GM12864 (cell line): ENCODE data around the gene CCDC192.

ENCODE experiments used
- DNase-seq: peaks from one replicate; pipeline ENCODE4 v3.0.0-alpha.2; 2011; ENCODE audit warnings: low read depth
- H3K4me3 ChIP-seq: 2 replicates; pipeline ENCODE4 v1.5.1; 2011; ENCODE audit warnings: mild to moderate bottlenecking, low read depth, low read length, control low read depth
- CTCF ChIP-seq: IDR thresholded peaks from 2 replicates; pipeline ENCODE4 v1.5.1; 2011; ENCODE audit warnings: low read depth, mild to moderate bottlenecking, moderate library complexity, low read length, control low read depth, inconsistent platforms; ENCODE audit errors: missing control alignments

Gene CCDC192

GRCh38 chr5:127830829-127831598 is 127.8 kb downstream of the CCDC192 start:
- DNase-seq, result no peak
- no peak for TF ChIP-seq CTCF
- H3K4me3 ChIP-seq, result no peak overlapping the region

DNA sequence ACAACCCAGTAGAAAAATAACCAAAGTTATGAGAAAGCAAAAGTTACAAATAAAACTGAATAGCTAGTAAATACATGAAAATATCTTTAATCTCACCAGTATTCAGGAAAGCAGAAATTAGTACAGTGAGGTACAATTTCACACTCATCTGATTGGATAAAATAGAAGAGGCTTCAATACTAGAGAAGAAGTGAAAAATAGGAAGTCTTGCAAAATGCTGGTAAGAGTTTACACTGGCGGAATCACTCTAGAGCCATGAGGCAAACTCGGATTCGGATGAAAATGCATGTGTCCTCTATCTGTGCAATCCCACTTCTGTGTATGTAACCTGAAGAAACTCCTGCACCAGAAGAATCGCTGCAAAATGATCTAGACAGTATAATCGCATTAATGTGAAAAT is 128.9 kb downstream of the CCDC192 start:
- H3K4me3 ChIP-seq, result no peak overlapping the region
- no peak for DNase-seq
- TF ChIP-seq CTCF, result no peak

DNA sequence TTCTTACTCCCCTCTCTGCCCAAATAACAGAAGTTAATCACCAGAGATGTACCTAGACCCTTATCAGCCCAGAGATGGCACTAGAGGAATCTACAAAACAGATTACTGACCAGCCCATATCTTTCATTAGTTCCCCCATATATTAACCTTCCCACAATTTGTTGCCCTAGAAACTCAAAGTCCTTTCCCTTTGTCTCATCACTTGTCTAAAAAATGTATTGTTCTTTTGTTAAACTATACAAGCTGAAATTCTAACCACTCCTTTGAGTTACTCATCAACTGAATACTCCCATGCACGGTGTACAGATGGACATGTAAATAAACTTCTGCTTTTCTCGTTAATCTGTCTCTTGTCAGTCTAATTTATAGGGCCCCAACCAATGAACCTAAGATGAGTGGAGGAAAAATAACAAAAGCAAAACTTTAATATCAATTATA is 130.9 kb downstream of the CCDC192 start:
- no peak for DNase-seq
- H3K4me3 ChIP-seq, result no peak overlapping the region
- TF ChIP-seq CTCF, result no peak

DNA sequence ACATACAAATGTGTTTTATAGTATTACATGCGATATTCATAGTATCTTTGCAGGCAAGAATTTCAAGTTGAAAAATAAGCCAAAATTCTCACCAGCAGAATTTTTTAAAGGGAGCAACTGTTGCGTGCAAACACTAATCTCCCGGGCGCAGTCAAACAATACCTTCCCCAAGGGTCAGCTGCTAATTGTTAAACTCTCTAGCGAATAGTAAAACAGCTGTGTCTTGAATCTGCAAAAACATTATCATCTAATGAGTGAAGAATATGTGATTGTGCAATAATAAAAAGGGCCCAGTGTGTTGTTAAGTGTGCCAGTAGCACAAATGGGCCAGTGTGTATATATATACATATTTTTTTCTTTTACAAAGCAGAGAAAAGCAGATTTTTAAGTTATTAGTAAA is 131.4 kb downstream of the CCDC192 start:
- H3K4me3 ChIP-seq, result no peak overlapping the region
- DNase-seq, result no peak
- no peak for TF ChIP-seq CTCF

GRCh38 chr5:127838661-127839060 is 135.5 kb downstream of the CCDC192 start:
- no peak for DNase-seq
- no peak for TF ChIP-seq CTCF
- no peak overlapping the region for H3K4me3 ChIP-seq

DNA sequence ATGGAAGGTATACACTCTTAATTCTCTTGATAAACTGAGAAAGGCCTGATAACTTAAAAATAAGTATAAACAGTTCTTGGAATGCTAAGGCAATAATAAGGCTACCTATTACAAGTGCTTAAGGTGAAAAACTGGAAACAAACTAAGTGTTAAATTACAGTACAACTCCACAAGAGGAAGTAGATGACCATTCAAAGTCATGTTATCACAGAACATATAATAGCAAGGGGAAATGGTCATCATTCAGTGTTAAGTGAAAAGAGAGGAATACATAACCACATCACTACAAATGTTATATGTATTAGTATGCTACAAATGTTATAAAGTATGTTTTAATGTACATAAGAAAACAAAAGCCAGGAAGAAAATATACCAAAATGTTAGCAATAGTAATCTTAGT is 135.9 kb downstream of the CCDC192 start:
- no peak overlapping the region for H3K4me3 ChIP-seq
- no peak for TF ChIP-seq CTCF
- DNase-seq, result no peak
